Endothelial cell of umbilical vein (primary cell): ENCODE results near the gene STOX1.
"Not testable (repeated sequence)": the region's sequence is repeated elsewhere in the genome, so short reads cannot be mapped to it uniquely, and the experiment has no call there.

ENCODE experiments used
- CTCF ChIP-seq, 2 donors: IDR thresholded peaks; 1 replicate in 1 of 2; 2 replicates in 1 of 2; pipeline ENCODE4 v1.5.1; 2011; ENCODE audit warnings: low read length in 2 of 2, mild to moderate bottlenecking in 2 of 2, moderate library complexity in 2 of 2, control low read depth in 1 of 2, inconsistent platforms in 1 of 2, low read depth in 1 of 2; ENCODE audit not compliant: insufficient read depth in 1 of 2; ENCODE audit errors: extremely low read depth in 1 of 2
- EZH2 ChIP-seq: IDR thresholded peaks from 2 replicates; pipeline ENCODE4 v1.6.1; 2012; ENCODE audit warnings: borderline replicate concordance, low read depth, mild to moderate bottlenecking, moderate library complexity, low read length, inconsistent platforms; ENCODE audit not compliant: severe bottlenecking
- GATA2 ChIP-seq: IDR thresholded peaks from 2 replicates; pipeline ENCODE4 v1.7.0; 2011; ENCODE audit warnings: low read depth, mild to moderate bottlenecking, moderate library complexity, mixed read lengths, low read length; ENCODE audit not compliant: insufficient read length, insufficient read depth
- JUN ChIP-seq: IDR thresholded peaks from 2 replicates; pipeline ENCODE4 v1.6.1; 2011; ENCODE audit warnings: borderline replicate concordance, low read depth; ENCODE audit not compliant: insufficient read length, insufficient read depth
- MAX ChIP-seq: IDR thresholded peaks from 2 replicates; pipeline ENCODE4 v1.6.1; 2011; ENCODE audit not compliant: insufficient read depth, insufficient read length
- POLR2A ChIP-seq: IDR thresholded peaks from 2 replicates; pipeline ENCODE4 v1.6.1; 2012; ENCODE audit warnings: low read depth, mild to moderate bottlenecking, control low read depth, low read length
- POLR2AphosphoS5 ChIP-seq: IDR thresholded peaks from 2 replicates; pipeline ENCODE4 v1.6.1; 2012; ENCODE audit warnings: low read depth, mild to moderate bottlenecking, control low read depth, low read length, moderate library complexity; ENCODE audit not compliant: insufficient read depth

GRCh38 chr10:68868173-68868572 lies 40.8 kb downstream of the STOX1 start:
- TF ChIP-seq POLR2A; CTCF (IDR thresholded peaks at IDR 0.05; ENCODE audit: extremely low read depth in 1 of 2, insufficient read depth in 1 of 2, low read depth in 1 of 2, low read length in 2 of 2); MAX; JUN; POLR2AphosphoS5; EZH2; GATA2: not testable (repeated sequence)
